Fibroblast of lung (primary cell): ENCODE measurements around the gene CFAP299. TPM values are rescaled to one million over a fixed set of nuclear protein-coding genes. Genes with fewer than 3 reads are reported as not detected.

Experiments used
- DNase-seq, 2 donors: peaks; one replicate each; pipeline versions ENCODE4 v3.0.0 to v3.0.0-alpha.2; 2010; ENCODE audit warnings: low read depth in 2 of 2
- H2AFZ ChIP-seq: 2 replicates; pipeline ENCODE4 v1.5.1; 2012; ENCODE audit warnings: low read length, control low read depth, inconsistent platforms
- H3K27ac ChIP-seq: 2 replicates; pipeline ENCODE4 v1.5.1; 2011; ENCODE audit warnings: low read length, control low read depth; ENCODE audit not compliant: insufficient read depth
- H3K27me3 ChIP-seq: 2 replicates; pipeline ENCODE4 v1.5.1; 2011; ENCODE audit warnings: mild to moderate bottlenecking, low read length; ENCODE audit not compliant: control insufficient read depth, insufficient read depth
- H3K36me3 ChIP-seq: 2 replicates; pipeline ENCODE4 v1.5.1; 2011; ENCODE audit warnings: low read length; ENCODE audit not compliant: control insufficient read depth, insufficient read depth
- H3K4me1 ChIP-seq: 2 replicates; pipeline ENCODE4 v1.5.1; 2011; ENCODE audit warnings: low read length; ENCODE audit not compliant: control insufficient read depth, insufficient read depth; ENCODE audit errors: extremely low read depth
- H3K4me2 ChIP-seq: 2 replicates; pipeline ENCODE4 v1.5.1; 2011; ENCODE audit warnings: low read length, control low read depth; ENCODE audit not compliant: insufficient read depth; ENCODE audit errors: extremely low read depth
- H3K4me3 ChIP-seq, 4 experiments: fragments of 200-600 bp in 1 of 4; sonication (generic) in 1 of 4; replicated peaks in 1 of 4; 2 replicates each; pipeline ENCODE4 v1.5.1; 2011 to 2016; ENCODE audit warnings: low read length in 4 of 4, low read depth in 3 of 4, mild to moderate bottlenecking in 3 of 4, control low read depth in 2 of 4, inconsistent platforms in 1 of 4, mixed read lengths in 1 of 4; ENCODE audit not compliant: insufficient read depth in 1 of 4; ENCODE audit errors: control extremely low read depth in 1 of 4
- H3K79me2 ChIP-seq: 2 replicates; pipeline ENCODE4 v1.5.1; 2012; ENCODE audit warnings: mild to moderate bottlenecking, low read length, inconsistent platforms; ENCODE audit not compliant: control insufficient read depth, insufficient read depth
- H3K9ac ChIP-seq: 2 replicates; pipeline ENCODE4 v1.5.1; 2011; ENCODE audit warnings: mild to moderate bottlenecking, low read length, control low read depth; ENCODE audit not compliant: insufficient read depth
- H3K9me3 ChIP-seq: 2 replicates; pipeline ENCODE4 v1.5.1; 2012; ENCODE audit warnings: low read depth, low read length; ENCODE audit not compliant: control insufficient read depth, insufficient read depth
- H4K20me1 ChIP-seq: 2 replicates; pipeline ENCODE4 v1.5.1; 2011; ENCODE audit warnings: low read length; ENCODE audit not compliant: control insufficient read depth, insufficient read depth; ENCODE audit errors: extremely low read depth
- EZH2 ChIP-seq: IDR thresholded peaks from 2 replicates; pipeline ENCODE4 v1.5.1; 2012; ENCODE audit warnings: low read length, control low read depth, mild to moderate bottlenecking; ENCODE audit errors: missing control alignments
- polyA plus RNA-seq, 2 donors: library from polyadenylated mRNA; depleted of rRNA in 1 of 2; stranded (reverse) in 1 of 2; unstranded in 1 of 2; fragments of >200 nt; gene quantifications; 2 replicates each; pipeline ENCODE4 v1.2.1, GENCODE V29; 2011 to 2012; ENCODE audit warnings: missing spikeins in 1 of 2
- total RNA-seq: library from RNA; depleted of rRNA; stranded (reverse); fragments of >200 nt; gene quantifications from 2 replicates; pipeline ENCODE4 v1.2.1, GENCODE V29; 2014
- TF ChIP-seq, protein P1 (sequence below), 2 donors: IDR thresholded peaks in 1 of 2; conservative IDR thresholded peaks in 1 of 2; 1 replicate in 1 of 2; 2 replicates in 1 of 2; pipeline ENCODE4 v1.5.1; 2011 to 2012; ENCODE audit warnings: low read length in 2 of 2, control low read depth in 1 of 2, inconsistent platforms in 1 of 2, low read depth in 1 of 2, mild to moderate bottlenecking in 1 of 2

Gene CFAP299
- total and polyA plus RNA-seq, 2 donors (not counting 1 experiment from before 2014, with no cell fraction given): 0.79 to 16.2 TPM

DNA sequence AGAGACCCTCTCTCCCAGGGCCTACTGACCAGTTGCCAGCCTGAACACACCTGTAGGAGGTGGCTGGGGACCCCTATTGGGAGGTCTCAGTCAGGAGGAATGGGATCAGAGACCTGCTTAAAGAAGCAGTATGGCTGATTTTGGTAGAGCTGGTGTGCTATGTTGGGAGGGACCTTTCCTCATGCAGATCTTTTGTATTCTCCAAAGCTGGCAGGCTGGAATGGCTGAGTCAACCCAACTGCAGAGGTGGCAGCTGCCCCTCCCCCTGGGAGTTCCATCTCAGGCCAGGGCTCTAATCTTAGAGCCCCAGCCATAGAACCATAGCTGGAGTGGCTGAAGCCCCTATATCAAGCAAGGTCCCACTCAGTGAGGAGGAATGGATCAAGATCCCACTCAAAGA is 415.7 kb downstream of the CFAP299 start:
- no peaks in the 10 kb centered on the region for H3K9me3 ChIP-seq
- no peak overlapping the region for H3K4me2 ChIP-seq
- no peaks in the 10 kb centered on the region for H3K36me3 ChIP-seq
- H3K27ac ChIP-seq: no peak overlapping the region
- no peaks in the 10 kb centered on the region for H3K27me3 ChIP-seq
- no peak overlapping the region for H3K9ac ChIP-seq
- H3K4me3 ChIP-seq: no peak overlapping the region
- no peak overlapping the region for H2AFZ ChIP-seq
- no peaks in the 10 kb centered on the region for H3K79me2 ChIP-seq
- no peaks in the 10 kb centered on the region for H3K4me1 ChIP-seq
- H4K20me1 ChIP-seq: no peaks in the 10 kb centered on the region
- no peak for DNase-seq
- TF ChIP-seq, protein P1, sequence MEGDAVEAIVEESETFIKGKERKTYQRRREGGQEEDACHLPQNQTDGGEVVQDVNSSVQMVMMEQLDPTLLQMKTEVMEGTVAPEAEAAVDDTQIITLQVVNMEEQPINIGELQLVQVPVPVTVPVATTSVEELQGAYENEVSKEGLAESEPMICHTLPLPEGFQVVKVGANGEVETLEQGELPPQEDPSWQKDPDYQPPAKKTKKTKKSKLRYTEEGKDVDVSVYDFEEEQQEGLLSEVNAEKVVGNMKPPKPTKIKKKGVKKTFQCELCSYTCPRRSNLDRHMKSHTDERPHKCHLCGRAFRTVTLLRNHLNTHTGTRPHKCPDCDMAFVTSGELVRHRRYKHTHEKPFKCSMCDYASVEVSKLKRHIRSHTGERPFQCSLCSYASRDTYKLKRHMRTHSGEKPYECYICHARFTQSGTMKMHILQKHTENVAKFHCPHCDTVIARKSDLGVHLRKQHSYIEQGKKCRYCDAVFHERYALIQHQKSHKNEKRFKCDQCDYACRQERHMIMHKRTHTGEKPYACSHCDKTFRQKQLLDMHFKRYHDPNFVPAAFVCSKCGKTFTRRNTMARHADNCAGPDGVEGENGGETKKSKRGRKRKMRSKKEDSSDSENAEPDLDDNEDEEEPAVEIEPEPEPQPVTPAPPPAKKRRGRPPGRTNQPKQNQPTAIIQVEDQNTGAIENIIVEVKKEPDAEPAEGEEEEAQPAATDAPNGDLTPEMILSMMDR (conservative IDR thresholded peaks at IDR 0.05 in 1 of 2, IDR thresholded peaks at IDR 0.05 in 1 of 2; ENCODE audit: low read depth in 1 of 2, low read length in 2 of 2): no peak
- TF ChIP-seq EZH2: no peak

DNA sequence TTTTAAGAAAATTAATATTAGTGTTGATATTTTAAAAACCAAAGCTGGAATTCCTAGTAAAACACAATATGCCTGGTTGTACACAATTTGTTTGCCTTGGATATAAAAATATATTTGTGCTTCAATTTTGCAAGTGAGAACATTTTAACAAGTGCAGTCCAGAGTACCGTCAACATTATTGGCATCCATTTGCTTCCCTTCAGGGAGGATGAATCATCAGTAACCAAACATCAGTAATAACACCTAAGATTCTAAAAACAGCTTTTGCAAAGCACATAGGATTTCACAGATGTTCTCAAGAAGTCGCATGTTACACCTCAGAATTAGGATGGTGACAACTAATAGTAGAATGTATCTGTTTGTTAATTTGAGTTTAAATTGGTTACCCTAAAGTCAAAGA is 432.4 kb downstream of the CFAP299 start:
- no peak overlapping the region for H2AFZ ChIP-seq

DNA sequence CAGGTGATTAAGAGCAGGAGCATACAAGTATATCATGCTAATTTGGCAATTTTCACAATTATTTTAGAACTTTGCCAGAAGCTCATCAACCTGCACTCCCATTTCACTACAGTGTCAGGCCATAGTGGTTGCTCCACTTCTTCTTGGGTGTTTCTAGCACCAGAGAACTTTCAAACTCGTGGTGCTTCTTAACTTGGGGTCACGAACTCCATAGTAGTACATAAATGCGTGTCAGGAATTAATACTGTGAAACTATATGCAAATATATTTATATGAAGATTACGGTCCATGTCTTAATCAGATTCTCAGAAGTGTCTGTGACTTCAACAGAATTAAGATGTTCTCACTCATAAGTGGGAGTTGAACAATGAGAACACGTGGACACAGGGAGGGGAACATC is 440.6 kb downstream of the CFAP299 start:
- H3K9ac ChIP-seq: no peak overlapping the region
- no peaks in the 10 kb centered on the region for H3K27me3 ChIP-seq
- H3K9me3 ChIP-seq: no peaks in the 10 kb centered on the region
- H3K27ac ChIP-seq: no peak overlapping the region
- no peak overlapping the region for H2AFZ ChIP-seq
- DNase-seq: no peak
- no peak for TF ChIP-seq EZH2
- TF ChIP-seq, protein P1 (conservative IDR thresholded peaks at IDR 0.05 in 1 of 2, IDR thresholded peaks at IDR 0.05 in 1 of 2; ENCODE audit: low read depth in 1 of 2, low read length in 2 of 2): no peak
- H4K20me1 ChIP-seq: no peaks in the 10 kb centered on the region
- H3K36me3 ChIP-seq: no peaks in the 10 kb centered on the region
- H3K4me2 ChIP-seq: no peak overlapping the region
- H3K4me1 ChIP-seq: no peaks in the 10 kb centered on the region
- H3K4me3 ChIP-seq: no peak overlapping the region
- no peaks in the 10 kb centered on the region for H3K79me2 ChIP-seq

More for the DNA sequence above, 432.4 kb downstream of the CFAP299 start:
- peak in 1 of 2 donors; percentile 4 for DNase-seq
- no peak overlapping the region for H3K4me3 ChIP-seq
- no peaks in the 10 kb centered on the region for H3K9me3 ChIP-seq
- no peaks in the 10 kb centered on the region for H4K20me1 ChIP-seq
- H3K4me2 ChIP-seq: no peak overlapping the region
- no peaks in the 10 kb centered on the region for H3K27me3 ChIP-seq
- TF ChIP-seq, protein P1 (conservative IDR thresholded peaks at IDR 0.05 in 1 of 2, IDR thresholded peaks at IDR 0.05 in 1 of 2; ENCODE audit: low read depth in 1 of 2, low read length in 2 of 2): no peak
- no peaks in the 10 kb centered on the region for H3K36me3 ChIP-seq
- no peak overlapping the region for H3K27ac ChIP-seq
- no peaks in the 10 kb centered on the region for H3K4me1 ChIP-seq
- no peaks in the 10 kb centered on the region for H3K79me2 ChIP-seq
- no peak overlapping the region for H3K9ac ChIP-seq
